ENCODE measurements around the gene SEMA6A. TPM values are rescaled to one million over a fixed set of nuclear protein-coding genes. Genes with fewer than 3 reads are reported as not detected.

SEMA6A gene
- total RNA-seq, 3 donors from 2014 or later: 33.9 to 40.3 (median 35.6) TPM

DNA sequence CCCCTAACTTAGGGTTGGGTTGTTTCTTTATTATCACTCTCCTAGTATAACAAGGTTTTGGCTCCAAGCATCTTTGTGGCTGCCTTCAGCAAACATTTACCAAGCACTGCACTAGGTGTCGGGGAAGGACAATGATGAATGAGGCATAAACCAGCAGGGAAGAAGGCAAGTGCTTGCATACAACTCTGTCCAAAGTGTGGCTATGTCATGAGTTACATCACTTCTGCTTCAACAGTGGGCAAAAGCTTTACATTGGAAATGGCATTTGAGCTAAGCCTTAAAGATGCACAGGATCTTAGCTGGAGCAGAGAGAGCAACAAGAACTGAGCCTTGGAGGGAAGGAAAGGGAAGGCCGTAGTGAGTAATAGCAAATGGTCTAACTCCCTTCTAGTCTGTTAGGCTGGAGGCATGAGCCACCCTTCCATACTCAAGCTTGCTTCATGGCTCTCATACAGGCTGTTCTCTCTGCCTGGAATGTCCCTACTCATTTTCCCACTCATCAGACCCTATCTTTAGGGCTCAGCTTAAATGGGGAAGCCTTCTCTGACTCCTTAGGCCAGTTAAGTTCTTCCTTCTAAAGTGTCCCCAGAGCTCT, 121.8 kb downstream of the SEMA6A start:
- Histone ChIP-seq H3K27ac (no peak overlapping the region), H3K4me1 (no peaks in the 10 kb centered on the region), H3K9me3 (no peaks in the 10 kb centered on the region), H3K36me3 (peaks cover 5% of the 10 kb centered on the region), H3K27me3 (no peaks in the 10 kb centered on the region), H3K4me3 (no peak overlapping the region)
- intact Hi-C loops (cut with DNase I; ENCODE audit: low total_unique reads): no loop called here
- DNase-seq (ENCODE audit: low spot score in 2 of 2): no peak
- no peak for TF ChIP-seq POLR2A (IDR thresholded peaks at IDR 0.05)
- TF ChIP-seq, protein P1, sequence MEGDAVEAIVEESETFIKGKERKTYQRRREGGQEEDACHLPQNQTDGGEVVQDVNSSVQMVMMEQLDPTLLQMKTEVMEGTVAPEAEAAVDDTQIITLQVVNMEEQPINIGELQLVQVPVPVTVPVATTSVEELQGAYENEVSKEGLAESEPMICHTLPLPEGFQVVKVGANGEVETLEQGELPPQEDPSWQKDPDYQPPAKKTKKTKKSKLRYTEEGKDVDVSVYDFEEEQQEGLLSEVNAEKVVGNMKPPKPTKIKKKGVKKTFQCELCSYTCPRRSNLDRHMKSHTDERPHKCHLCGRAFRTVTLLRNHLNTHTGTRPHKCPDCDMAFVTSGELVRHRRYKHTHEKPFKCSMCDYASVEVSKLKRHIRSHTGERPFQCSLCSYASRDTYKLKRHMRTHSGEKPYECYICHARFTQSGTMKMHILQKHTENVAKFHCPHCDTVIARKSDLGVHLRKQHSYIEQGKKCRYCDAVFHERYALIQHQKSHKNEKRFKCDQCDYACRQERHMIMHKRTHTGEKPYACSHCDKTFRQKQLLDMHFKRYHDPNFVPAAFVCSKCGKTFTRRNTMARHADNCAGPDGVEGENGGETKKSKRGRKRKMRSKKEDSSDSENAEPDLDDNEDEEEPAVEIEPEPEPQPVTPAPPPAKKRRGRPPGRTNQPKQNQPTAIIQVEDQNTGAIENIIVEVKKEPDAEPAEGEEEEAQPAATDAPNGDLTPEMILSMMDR (IDR thresholded peaks at IDR 0.05): no peak
- TF ChIP-seq POLR2AphosphoS5 (IDR thresholded peaks at IDR 0.05): no peak

DNA sequence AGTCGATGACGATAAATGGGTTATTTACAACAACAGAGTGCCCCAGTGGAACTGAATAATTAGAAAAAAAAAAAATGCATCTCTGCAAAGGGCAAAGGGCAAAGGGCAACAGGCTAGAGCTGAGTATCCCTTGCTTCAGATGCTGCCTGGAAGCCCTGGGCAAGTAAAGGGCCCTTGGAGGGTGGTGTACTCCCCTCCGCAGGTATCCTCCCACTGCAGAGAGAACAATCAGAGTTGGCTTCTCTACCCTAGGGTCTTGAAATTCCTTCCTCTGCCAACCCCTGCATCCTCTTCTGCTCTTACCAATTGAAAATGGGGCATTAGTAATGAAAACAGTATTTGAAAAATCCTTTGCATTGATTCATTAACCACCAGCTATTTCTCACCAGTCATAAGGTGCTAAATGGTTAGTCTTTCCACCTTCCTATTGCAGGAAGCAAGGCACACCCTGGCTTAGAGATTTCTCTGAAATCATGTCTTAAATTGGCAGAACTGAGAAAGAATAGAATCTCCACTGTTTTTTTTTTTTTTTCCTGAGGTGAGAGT, 122.6 kb downstream of the SEMA6A start:
- Histone ChIP-seq H3K9me3 (no peaks in the 10 kb centered on the region), H3K4me1 (no peaks in the 10 kb centered on the region), H3K36me3 (peaks cover 5% of the 10 kb centered on the region), H3K4me3 (no peak overlapping the region), H3K27ac (no peak overlapping the region), H3K27me3 (no peaks in the 10 kb centered on the region)
- TF ChIP-seq, protein P1 (IDR thresholded peaks at IDR 0.05): no peak
- TF ChIP-seq POLR2A (IDR thresholded peaks at IDR 0.05): no peak
- TF ChIP-seq POLR2AphosphoS5 (IDR thresholded peaks at IDR 0.05): no peak
- intact Hi-C loops (cut with DNase I; ENCODE audit: low total_unique reads): no loop called here
- no peak for DNase-seq (ENCODE audit: low spot score in 2 of 2)

DNA sequence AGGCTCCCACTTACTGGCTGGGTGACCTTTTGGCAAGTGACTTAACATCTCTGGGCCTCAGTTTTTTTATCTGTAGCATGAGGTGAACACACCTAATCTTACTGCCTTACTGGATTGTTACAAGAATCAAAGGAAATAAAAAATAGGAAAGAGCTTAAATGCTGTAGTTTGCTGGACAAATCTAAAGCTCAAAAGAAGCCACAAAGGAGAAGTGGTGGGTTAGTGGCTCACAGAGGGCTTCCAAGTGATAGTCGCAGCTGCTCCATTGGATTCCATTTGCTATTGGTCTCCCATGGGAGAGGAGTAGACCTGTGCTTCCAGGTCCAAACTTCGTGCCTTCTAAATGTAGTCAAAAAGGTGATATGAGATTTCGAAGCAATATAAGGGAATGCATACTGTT, 123.6 kb downstream of the SEMA6A start:
- no peaks in the 10 kb centered on the region for H3K4me1 ChIP-seq
- H3K9me3 ChIP-seq: no peaks in the 10 kb centered on the region
- H3K36me3 ChIP-seq: peaks cover 5% of the 10 kb centered on the region
- DNase-seq (ENCODE audit: low spot score in 2 of 2): no peak
- TF ChIP-seq, protein P1 (IDR thresholded peaks at IDR 0.05): no peak
- TF ChIP-seq POLR2AphosphoS5 (IDR thresholded peaks at IDR 0.05) (no peak), POLR2A (IDR thresholded peaks at IDR 0.05) (no peak)
- intact Hi-C loops (cut with DNase I; ENCODE audit: low total_unique reads): no loop called here
- H3K27me3 ChIP-seq: no peaks in the 10 kb centered on the region
- H3K4me3 ChIP-seq: no peak overlapping the region
- no peak overlapping the region for H3K27ac ChIP-seq

DNA sequence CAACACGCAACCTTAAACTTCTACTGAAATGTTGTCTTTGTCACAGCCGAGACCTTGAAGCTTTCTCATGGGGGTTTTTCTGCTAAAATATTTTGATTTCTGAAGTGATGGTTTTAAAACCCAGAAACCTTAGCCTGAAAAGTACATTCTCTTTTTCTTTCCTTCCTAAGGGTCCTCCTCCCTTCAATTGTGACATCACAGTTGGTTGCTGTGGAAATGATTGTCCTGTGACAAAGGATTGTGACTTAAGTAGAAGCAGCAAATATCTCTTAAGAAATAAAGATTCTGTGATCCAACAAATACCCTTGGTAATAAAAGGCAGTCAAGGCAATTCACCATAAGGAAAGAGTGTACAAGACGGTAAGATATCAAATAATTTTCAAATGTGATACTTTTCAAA, 125.2 kb downstream of the SEMA6A start:
- no peaks in the 10 kb centered on the region for H3K4me1 ChIP-seq
- no peak overlapping the region for H3K4me3 ChIP-seq
- no peaks in the 10 kb centered on the region for H3K27me3 ChIP-seq
- no peak for DNase-seq (ENCODE audit: low spot score in 2 of 2)
- intact Hi-C loops (cut with DNase I; ENCODE audit: low total_unique reads): no loop called here
- TF ChIP-seq POLR2A (IDR thresholded peaks at IDR 0.05) (no peak), POLR2AphosphoS5 (IDR thresholded peaks at IDR 0.05) (no peak)
- TF ChIP-seq, protein P1 (IDR thresholded peaks at IDR 0.05): no peak
- no peaks in the 10 kb centered on the region for H3K9me3 ChIP-seq
- peaks cover 5% of the 10 kb centered on the region for H3K36me3 ChIP-seq
- no peak overlapping the region for H3K27ac ChIP-seq

DNA sequence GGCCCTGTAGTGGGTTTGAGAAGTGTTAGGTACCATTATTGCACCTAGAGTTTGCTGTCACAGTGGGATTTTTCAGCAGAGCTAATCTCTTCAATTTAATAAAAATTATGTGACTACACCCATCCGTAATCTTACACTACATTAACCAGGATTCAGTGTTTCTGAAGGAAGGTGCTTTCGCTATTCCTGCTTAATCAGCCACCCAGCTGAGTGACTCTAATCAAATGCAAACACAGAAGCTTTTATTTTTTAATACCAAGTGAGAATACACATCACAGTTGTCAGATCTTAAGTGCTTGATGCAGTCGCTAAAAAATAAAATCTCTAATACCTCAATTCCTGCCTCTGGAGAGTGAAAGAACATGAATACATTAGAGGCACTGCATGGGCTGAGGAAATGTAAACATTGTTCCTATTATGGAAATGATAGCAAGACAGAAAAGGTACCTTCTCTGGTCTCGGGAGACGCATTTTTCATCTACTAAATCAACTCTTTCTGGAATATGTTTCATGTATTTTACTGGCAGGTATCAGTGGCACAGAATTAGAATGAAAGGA, 125.7 kb downstream of the SEMA6A start:
- TF ChIP-seq POLR2A (IDR thresholded peaks at IDR 0.05) (no peak), POLR2AphosphoS5 (IDR thresholded peaks at IDR 0.05) (no peak)
- TF ChIP-seq, protein P1 (IDR thresholded peaks at IDR 0.05): no peak
- intact Hi-C loops (cut with DNase I; ENCODE audit: low total_unique reads): no loop called here
- no peak overlapping the region for H3K27ac ChIP-seq
- H3K27me3 ChIP-seq: no peaks in the 10 kb centered on the region
- H3K4me1 ChIP-seq: no peaks in the 10 kb centered on the region
- DNase-seq (ENCODE audit: low spot score in 2 of 2): no peak
- no peaks in the 10 kb centered on the region for H3K9me3 ChIP-seq
- H3K36me3 ChIP-seq: peaks cover 5% of the 10 kb centered on the region
- no peak overlapping the region for H3K4me3 ChIP-seq

All from breast epithelium (tissue), 4 donors.